SU-DHL-6 (cell line): ENCODE measurements around the gene OSBPL5.

ENCODE experiments used
- H2AFZ ChIP-seq: fragments of 200-600 bp; sonication (generic); 2 replicates; pipeline ENCODE4 v1.6.1; 2014; ENCODE audit warnings: low read depth, mild to moderate bottlenecking, moderate library complexity, mixed read lengths, antibody characterized with exemption, low read length; ENCODE audit not compliant: severe bottlenecking
- H3F3A ChIP-seq: fragments of 200-600 bp; shearing (Covaris generic); 2 replicates; pipeline ENCODE4 v1.6.0; 2016; ENCODE audit warnings: antibody characterized with exemption, mild to moderate bottlenecking; ENCODE audit not compliant: insufficient read depth
- H3K27ac ChIP-seq: fragments of 200-600 bp; sonication (generic); 2 replicates; pipeline ENCODE4 v1.5.1; 2016; ENCODE audit warnings: low read depth, mild to moderate bottlenecking, low read length, moderate library complexity, mixed read lengths
- H3K27me3 ChIP-seq: fragments of 200-600 bp; sonication (generic), shearing (Covaris generic); 2 replicates; pipeline ENCODE4 v1.6.0; 2014; ENCODE audit warnings: mild to moderate bottlenecking, low read length
- H3K36me3 ChIP-seq: fragments of 200-600 bp; sonication (generic); 2 replicates; pipeline ENCODE4 v1.6.1; 2014; ENCODE audit warnings: mild to moderate bottlenecking, low read length, mixed read lengths
- H3K4me2 ChIP-seq: fragments of 300-600, 200-600 bp; shearing (Covaris generic), sonication (generic); 2 replicates; pipeline ENCODE4 v1.6.0; 2014; ENCODE audit warnings: low read length, low read depth, mild to moderate bottlenecking; ENCODE audit not compliant: poor library complexity, severe bottlenecking
- H3K4me3 ChIP-seq: fragments of 200-600 bp; sonication (generic); 2 replicates; pipeline ENCODE4 v1.5.1; 2014; ENCODE audit warnings: antibody characterized with exemption, low read length, mild to moderate bottlenecking, mixed read lengths; ENCODE audit not compliant: insufficient read depth, poor library complexity, severe bottlenecking
- H3K79me2 ChIP-seq: fragments of 200-600 bp; sonication (generic); 2 replicates; pipeline ENCODE4 v1.6.1; 2014; ENCODE audit warnings: mild to moderate bottlenecking, low read length, moderate library complexity; ENCODE audit not compliant: insufficient read depth
- H3K9ac ChIP-seq: fragments of 200-600 bp; sonication (generic); 2 replicates; pipeline ENCODE4 v1.7.0; 2014; ENCODE audit warnings: mild to moderate bottlenecking, low read length
- H3K9me2 ChIP-seq: fragments of 200-600 bp; sonication (generic); replicated peaks from 2 replicates; pipeline ENCODE4 v1.6.1; 2014; ENCODE audit warnings: low read length; ENCODE audit not compliant: insufficient read depth
- H3K9me3 ChIP-seq: fragments of 200-600 bp; sonication (generic); 2 replicates; pipeline ENCODE4 v1.6.1; 2014; ENCODE audit warnings: low read length, mixed read lengths; ENCODE audit not compliant: insufficient read depth
- H4K20me1 ChIP-seq: fragments of 200-600 bp; sonication (generic); 2 replicates; pipeline ENCODE4 v1.6.1; 2014; ENCODE audit warnings: low read depth, mild to moderate bottlenecking, antibody characterized with exemption, low read length, moderate library complexity, mixed read lengths
- EZH2phosphoT487 ChIP-seq: fragments of 200-600 bp; sonication (generic), shearing (Covaris generic); conservative IDR thresholded peaks from 2 replicates; pipeline ENCODE4 v1.6.1; 2018; ENCODE audit warnings: mild to moderate bottlenecking, antibody characterized with exemption, low read length, moderate library complexity, mixed read lengths
- TF ChIP-seq, protein P1 (sequence below): fragments of 200-600 bp; sonication (generic); IDR thresholded peaks from one replicate; pipeline ENCODE4 v1.5.1; 2017; ENCODE audit warnings: antibody characterized with exemption, mild to moderate bottlenecking, low read length, moderate library complexity; ENCODE audit not compliant: insufficient read depth, poor library complexity, severe bottlenecking

OSBPL5 gene

DNA sequence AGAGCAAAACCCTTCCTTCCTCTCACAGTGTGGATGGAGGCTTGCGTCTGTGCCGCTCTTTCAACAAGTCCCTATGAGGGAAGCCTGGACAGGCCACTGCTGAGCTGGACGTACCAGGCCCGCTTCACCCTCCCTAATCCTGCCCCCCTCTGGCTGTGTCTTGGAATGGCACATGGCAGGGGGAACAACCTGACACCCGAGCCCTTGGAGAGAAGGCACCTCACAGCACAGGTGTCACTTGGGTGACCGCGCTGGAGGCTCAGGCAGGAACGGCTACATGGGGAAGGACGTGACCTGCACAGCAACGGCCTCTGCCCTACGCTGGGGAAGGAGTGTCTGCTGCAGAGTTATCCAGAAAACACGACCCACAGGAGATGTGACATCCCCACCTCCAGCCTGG, 118.9 kb downstream of the OSBPL5 start:
- no peak overlapping the region for H2AFZ ChIP-seq
- H3K9ac ChIP-seq = no peak overlapping the region
- no peak overlapping the region for H3K4me2 ChIP-seq
- no peaks in the 10 kb centered on the region for H3K9me3 ChIP-seq
- H4K20me1 ChIP-seq = no peaks in the 10 kb centered on the region
- H3K27me3 ChIP-seq = no peaks in the 10 kb centered on the region
- H3K27ac ChIP-seq = no peak overlapping the region
- no peaks in the 10 kb centered on the region for H3F3A ChIP-seq
- H3K36me3 ChIP-seq = no peaks in the 10 kb centered on the region
- H3K79me2 ChIP-seq = peaks cover 70% of the 10 kb centered on the region
- no peak for TF ChIP-seq EZH2phosphoT487
- TF ChIP-seq, protein P1, sequence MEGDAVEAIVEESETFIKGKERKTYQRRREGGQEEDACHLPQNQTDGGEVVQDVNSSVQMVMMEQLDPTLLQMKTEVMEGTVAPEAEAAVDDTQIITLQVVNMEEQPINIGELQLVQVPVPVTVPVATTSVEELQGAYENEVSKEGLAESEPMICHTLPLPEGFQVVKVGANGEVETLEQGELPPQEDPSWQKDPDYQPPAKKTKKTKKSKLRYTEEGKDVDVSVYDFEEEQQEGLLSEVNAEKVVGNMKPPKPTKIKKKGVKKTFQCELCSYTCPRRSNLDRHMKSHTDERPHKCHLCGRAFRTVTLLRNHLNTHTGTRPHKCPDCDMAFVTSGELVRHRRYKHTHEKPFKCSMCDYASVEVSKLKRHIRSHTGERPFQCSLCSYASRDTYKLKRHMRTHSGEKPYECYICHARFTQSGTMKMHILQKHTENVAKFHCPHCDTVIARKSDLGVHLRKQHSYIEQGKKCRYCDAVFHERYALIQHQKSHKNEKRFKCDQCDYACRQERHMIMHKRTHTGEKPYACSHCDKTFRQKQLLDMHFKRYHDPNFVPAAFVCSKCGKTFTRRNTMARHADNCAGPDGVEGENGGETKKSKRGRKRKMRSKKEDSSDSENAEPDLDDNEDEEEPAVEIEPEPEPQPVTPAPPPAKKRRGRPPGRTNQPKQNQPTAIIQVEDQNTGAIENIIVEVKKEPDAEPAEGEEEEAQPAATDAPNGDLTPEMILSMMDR = peak; percentile 21
- no peak overlapping the region for H3K4me3 ChIP-seq
- no peaks in the 10 kb centered on the region for H3K9me2 ChIP-seq

DNA sequence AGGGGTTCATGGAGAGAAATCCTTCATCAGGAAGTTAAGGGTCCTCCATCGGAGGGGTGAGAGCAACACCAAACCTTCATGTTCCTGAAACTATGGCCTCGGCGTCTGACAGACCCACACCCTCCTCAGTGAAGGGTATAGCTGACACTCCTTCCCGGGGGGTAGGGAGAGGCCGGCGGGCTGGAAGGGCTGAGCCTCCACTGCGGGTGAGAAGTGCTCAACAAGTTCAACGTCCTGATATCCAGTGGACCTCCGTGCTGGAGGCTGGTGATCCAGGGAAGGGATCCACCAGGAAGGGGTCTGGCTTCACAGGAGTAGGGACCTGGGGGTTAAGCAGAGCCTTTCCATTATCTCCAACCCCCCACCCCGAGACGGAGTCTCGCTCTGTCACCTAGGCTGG, 120.2 kb downstream of the OSBPL5 start:
- H3K36me3 ChIP-seq = no peaks in the 10 kb centered on the region
- H3K9me3 ChIP-seq = no peaks in the 10 kb centered on the region
- H2AFZ ChIP-seq = no peak overlapping the region
- no peaks in the 10 kb centered on the region for H4K20me1 ChIP-seq
- no peak overlapping the region for H3K4me3 ChIP-seq
- H3F3A ChIP-seq = no peaks in the 10 kb centered on the region
- H3K9ac ChIP-seq = no peak overlapping the region
- H3K79me2 ChIP-seq = peaks cover 57% of the 10 kb centered on the region
- TF ChIP-seq, protein P1 = no peak
- TF ChIP-seq EZH2phosphoT487 = no peak
- H3K27ac ChIP-seq = no peak overlapping the region
- no peak overlapping the region for H3K4me2 ChIP-seq
- H3K27me3 ChIP-seq = no peaks in the 10 kb centered on the region
- no peaks in the 10 kb centered on the region for H3K9me2 ChIP-seq

DNA sequence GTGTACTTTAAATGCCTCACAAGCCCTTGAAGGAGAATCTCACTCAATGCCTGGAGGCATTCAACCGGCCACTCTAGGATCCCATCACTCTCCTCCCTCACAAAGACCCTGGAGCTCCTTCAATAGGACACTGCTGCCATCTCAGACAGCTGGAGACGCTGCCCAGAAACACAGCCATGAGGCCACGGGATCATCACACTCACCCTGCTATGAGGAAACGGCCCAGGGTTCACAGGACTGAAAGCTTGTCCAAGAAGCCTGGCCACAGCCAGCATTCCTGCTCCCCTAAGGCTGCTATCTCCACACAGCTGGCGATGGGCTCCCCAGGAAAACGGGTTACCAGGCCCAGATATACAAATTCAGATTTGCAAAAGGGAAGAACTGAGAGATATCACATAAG, 121.1 kb downstream of the OSBPL5 start:
- H3K27ac ChIP-seq = no peak overlapping the region
- no peak overlapping the region for H3K9ac ChIP-seq
- no peaks in the 10 kb centered on the region for H3K36me3 ChIP-seq
- H3K27me3 ChIP-seq = no peaks in the 10 kb centered on the region
- H3K79me2 ChIP-seq = peaks cover 48% of the 10 kb centered on the region
- H4K20me1 ChIP-seq = no peaks in the 10 kb centered on the region
- H3K9me3 ChIP-seq = no peaks in the 10 kb centered on the region
- no peak overlapping the region for H3K4me2 ChIP-seq
- no peaks in the 10 kb centered on the region for H3K9me2 ChIP-seq
- H2AFZ ChIP-seq = no peak overlapping the region
- no peak overlapping the region for H3K4me3 ChIP-seq
- H3F3A ChIP-seq = no peaks in the 10 kb centered on the region
- no peak for TF ChIP-seq EZH2phosphoT487
- TF ChIP-seq, protein P1 = no peak
